OCI-LY7 (cell line): ENCODE data around the gene ACADL.

Experiments used
- EZH2phosphoT487 ChIP-seq: fragments of 200-600 bp; sonication (generic); IDR thresholded peaks from 2 replicates; pipeline ENCODE4 v1.6.1; 2018; ENCODE audit warnings: low read depth, borderline replicate concordance, mild to moderate bottlenecking, mixed run types, antibody characterized with exemption, low read length, moderate library complexity, mixed read lengths
- TF ChIP-seq, protein P1 (sequence below): fragments of 200-600 bp; sonication (generic); conservative IDR thresholded peaks from 2 replicates; pipeline ENCODE4 v1.5.1; 2014; ENCODE audit warnings: mild to moderate bottlenecking, antibody characterized with exemption, low read length, moderate library complexity, mixed read lengths

GRCh38 chr2:210190345-210190744 lies 34.9 kb downstream of the ACADL start:
- TF ChIP-seq, protein P1, sequence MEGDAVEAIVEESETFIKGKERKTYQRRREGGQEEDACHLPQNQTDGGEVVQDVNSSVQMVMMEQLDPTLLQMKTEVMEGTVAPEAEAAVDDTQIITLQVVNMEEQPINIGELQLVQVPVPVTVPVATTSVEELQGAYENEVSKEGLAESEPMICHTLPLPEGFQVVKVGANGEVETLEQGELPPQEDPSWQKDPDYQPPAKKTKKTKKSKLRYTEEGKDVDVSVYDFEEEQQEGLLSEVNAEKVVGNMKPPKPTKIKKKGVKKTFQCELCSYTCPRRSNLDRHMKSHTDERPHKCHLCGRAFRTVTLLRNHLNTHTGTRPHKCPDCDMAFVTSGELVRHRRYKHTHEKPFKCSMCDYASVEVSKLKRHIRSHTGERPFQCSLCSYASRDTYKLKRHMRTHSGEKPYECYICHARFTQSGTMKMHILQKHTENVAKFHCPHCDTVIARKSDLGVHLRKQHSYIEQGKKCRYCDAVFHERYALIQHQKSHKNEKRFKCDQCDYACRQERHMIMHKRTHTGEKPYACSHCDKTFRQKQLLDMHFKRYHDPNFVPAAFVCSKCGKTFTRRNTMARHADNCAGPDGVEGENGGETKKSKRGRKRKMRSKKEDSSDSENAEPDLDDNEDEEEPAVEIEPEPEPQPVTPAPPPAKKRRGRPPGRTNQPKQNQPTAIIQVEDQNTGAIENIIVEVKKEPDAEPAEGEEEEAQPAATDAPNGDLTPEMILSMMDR, result no peak
- TF ChIP-seq EZH2phosphoT487, result no peak
